ENCODE measurements around the gene TCOF1.

The TCOF1 gene

DNA sequence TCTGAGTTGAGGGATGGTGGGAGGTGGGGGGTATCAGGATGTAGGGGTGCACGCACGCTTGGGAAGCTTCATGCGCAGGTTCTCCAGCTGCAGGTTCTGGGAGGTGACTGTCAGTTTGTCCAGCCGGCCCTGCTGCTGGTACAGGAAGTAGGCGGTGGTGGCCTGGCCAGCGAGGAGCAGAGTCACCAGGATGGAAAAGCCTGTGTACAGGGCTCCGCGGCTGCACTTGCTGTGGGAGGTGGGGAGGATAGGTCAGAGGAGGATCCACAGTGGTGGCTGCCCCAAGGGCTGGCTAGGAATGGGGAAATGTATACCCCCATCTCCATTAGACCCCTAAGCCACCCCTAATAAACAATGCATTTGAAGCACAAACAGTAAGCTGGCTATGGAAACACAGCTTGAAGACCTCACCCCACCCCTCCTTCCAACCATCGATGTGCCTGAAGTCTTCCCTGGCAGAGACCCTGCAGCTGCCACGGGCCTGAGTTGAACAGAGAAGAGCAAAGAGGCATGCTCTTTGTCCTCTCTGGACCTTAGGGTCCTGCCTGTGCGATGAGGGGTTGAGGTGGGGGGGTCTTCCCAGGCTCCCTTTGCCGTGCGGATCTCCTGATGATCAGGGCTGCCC, 49.7 kb downstream of the TCOF1 start:
- TF ChIP-seq, protein P1, sequence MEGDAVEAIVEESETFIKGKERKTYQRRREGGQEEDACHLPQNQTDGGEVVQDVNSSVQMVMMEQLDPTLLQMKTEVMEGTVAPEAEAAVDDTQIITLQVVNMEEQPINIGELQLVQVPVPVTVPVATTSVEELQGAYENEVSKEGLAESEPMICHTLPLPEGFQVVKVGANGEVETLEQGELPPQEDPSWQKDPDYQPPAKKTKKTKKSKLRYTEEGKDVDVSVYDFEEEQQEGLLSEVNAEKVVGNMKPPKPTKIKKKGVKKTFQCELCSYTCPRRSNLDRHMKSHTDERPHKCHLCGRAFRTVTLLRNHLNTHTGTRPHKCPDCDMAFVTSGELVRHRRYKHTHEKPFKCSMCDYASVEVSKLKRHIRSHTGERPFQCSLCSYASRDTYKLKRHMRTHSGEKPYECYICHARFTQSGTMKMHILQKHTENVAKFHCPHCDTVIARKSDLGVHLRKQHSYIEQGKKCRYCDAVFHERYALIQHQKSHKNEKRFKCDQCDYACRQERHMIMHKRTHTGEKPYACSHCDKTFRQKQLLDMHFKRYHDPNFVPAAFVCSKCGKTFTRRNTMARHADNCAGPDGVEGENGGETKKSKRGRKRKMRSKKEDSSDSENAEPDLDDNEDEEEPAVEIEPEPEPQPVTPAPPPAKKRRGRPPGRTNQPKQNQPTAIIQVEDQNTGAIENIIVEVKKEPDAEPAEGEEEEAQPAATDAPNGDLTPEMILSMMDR (IDR thresholded peaks at IDR 0.05; ENCODE audit: low read length), result no peak
- no peak for TF ChIP-seq EZH2 (IDR thresholded peaks at IDR 0.05; ENCODE audit: borderline replicate concordance, low read length)
- H3K9me3 ChIP-seq (ENCODE audit: low read length), result no peaks in the 10 kb centered on the region
- no peaks in the 10 kb centered on the region for H4K20me1 ChIP-seq (ENCODE audit: insufficient read depth, low read length)
- H3K27me3 ChIP-seq (ENCODE audit: insufficient read depth, low read length), result no peaks in the 10 kb centered on the region
- H3K4me2 ChIP-seq (ENCODE audit: low read length), result peak overlapping the region; percentile 53; the same call in 1 of the 2 replicates
- peaks cover 54% of the 10 kb centered on the region for H3K4me1 ChIP-seq (ENCODE audit: insufficient read depth, low read length, severe bottlenecking)
- peaks cover 7% of the 10 kb centered on the region; the same call in 1 of the 2 replicates for H3K79me2 ChIP-seq (ENCODE audit: insufficient read depth, low read length)
- no peak overlapping the region for H3K9ac ChIP-seq (ENCODE audit: low read length)
- H3K4me3 ChIP-seq (ENCODE audit: low read depth, low read length, poor library complexity, severe bottlenecking), result peak overlapping the region; percentile 28
- H2AFZ ChIP-seq (ENCODE audit: low read length), result no peak overlapping the region
- H3K27ac ChIP-seq (ENCODE audit: low read depth, low read length, poor library complexity, severe bottlenecking), result peak overlapping the region; percentile 62
- H3F3A ChIP-seq (ENCODE audit: insufficient read depth, low read length), result peaks cover 12% of the 10 kb centered on the region
- H3K36me3 ChIP-seq (ENCODE audit: insufficient read depth, low read length), result peaks cover 65% of the 10 kb centered on the region
- no peaks in the 10 kb centered on the region for H3K9me2 ChIP-seq (ENCODE audit: low read depth, low read length)

DNA sequence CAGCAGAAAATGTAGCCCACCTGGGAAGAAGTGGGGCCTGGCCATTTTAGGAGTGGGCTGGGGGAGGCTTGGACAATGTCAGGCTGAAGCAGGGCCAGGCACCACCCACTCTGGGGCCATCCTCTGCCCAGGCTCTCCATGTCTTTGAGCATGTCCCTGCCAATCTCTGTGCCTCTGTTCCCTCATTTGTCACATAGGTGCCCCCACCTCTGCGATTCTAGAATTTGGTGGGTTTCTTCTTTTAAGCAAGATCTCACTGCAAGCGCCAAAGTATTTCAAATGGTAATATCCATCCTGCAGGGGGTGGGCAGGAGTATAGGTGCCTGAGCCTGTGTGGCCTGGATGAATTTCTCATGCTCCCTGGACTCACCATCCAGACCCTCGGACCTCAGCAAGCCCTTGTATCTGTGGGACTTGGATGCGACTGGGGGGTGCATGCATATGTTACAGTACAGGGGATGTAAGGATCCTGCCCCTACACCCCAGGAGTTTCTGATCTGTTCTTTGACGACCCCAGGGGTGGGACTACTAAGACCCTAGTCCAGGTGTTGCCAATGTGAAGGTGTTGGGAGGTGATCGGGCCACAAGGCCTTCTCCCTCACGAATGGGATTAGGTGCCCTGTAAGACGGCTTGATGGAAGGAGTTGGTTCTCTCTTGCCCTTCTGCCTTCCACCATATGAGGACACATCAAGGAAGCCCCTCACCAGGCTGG, 50.9 kb downstream of the TCOF1 start:
- Histone ChIP-seq H4K20me1 (ENCODE audit: insufficient read depth, low read length) (no peaks in the 10 kb centered on the region), H3K27ac (ENCODE audit: low read depth, low read length, poor library complexity, severe bottlenecking) (peak overlapping the region; percentile 62), H3K4me3 (ENCODE audit: low read depth, low read length, poor library complexity, severe bottlenecking) (peak overlapping the region; percentile 28), H3K9me2 (ENCODE audit: low read depth, low read length) (no peaks in the 10 kb centered on the region), H3K9ac (ENCODE audit: low read length) (peak overlapping the region; percentile 23; the same call in 1 of the 2 replicates), H3K36me3 (ENCODE audit: insufficient read depth, low read length) (peaks cover 54% of the 10 kb centered on the region), H3F3A (ENCODE audit: insufficient read depth, low read length) (peaks cover 17% of the 10 kb centered on the region), H3K4me2 (ENCODE audit: low read length) (peak overlapping the region; percentile 53), H3K79me2 (ENCODE audit: insufficient read depth, low read length) (peaks cover 7% of the 10 kb centered on the region; the same call in 1 of the 2 replicates), H2AFZ (ENCODE audit: low read length) (no peak overlapping the region), H3K9me3 (ENCODE audit: low read length) (no peaks in the 10 kb centered on the region), H3K27me3 (ENCODE audit: insufficient read depth, low read length) (no peaks in the 10 kb centered on the region), H3K4me1 (ENCODE audit: insufficient read depth, low read length, severe bottlenecking) (peaks cover 66% of the 10 kb centered on the region)
- no peak for TF ChIP-seq EZH2 (IDR thresholded peaks at IDR 0.05; ENCODE audit: borderline replicate concordance, low read length)
- TF ChIP-seq, protein P1 (IDR thresholded peaks at IDR 0.05; ENCODE audit: low read length), result no peak

DNA sequence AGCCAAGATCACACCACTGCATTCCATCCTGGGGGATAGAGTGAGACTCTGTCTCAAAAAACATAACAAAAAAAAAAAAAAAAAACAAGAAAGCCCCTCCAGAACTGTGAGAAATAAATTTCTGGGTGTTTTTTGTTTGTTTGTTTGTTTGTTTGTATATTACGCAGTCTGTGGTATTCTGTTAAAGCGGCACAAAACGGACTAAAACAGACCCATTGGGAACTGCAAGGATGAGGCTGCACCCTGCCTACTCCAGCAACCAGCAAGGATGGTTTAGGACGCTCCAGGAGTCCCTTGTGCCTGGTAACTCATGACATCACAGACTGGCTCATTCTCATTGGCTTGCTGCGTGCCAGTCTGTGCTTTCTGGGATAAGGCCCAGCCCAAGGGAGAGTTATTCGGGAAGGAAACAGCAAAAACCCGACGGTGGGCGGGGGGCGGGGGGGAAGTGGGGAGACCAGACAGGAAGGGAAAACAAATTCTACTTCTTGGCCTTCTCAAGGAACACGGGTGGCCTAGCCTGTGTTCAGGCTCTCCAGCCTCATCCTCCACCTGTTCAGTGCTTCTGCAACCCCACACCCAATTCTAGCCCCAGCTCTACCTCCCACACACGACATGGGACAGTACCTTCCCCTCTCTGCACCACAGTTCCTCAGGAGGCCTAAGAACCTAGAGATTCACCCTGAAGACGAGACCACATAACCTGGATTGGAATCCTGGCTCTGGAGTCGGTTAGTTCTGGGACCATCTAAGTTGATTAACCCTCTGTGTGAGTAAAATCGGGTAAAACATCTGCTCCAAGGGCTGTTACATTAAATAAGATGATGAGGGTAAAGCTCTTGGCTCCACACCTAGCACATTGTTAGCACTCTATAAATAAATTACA, 52.4 kb downstream of the TCOF1 start:
- H2AFZ ChIP-seq (ENCODE audit: low read length), result no peak overlapping the region
- H3K4me2 ChIP-seq (ENCODE audit: low read length), result peak overlapping the region; percentile 91
- no peaks in the 10 kb centered on the region for H3K27me3 ChIP-seq (ENCODE audit: insufficient read depth, low read length)
- no peaks in the 10 kb centered on the region for H3K9me2 ChIP-seq (ENCODE audit: low read depth, low read length)
- H3K79me2 ChIP-seq (ENCODE audit: insufficient read depth, low read length), result peaks cover 7% of the 10 kb centered on the region; the same call in 1 of the 2 replicates
- no peaks in the 10 kb centered on the region for H4K20me1 ChIP-seq (ENCODE audit: insufficient read depth, low read length)
- peaks cover 73% of the 10 kb centered on the region for H3K4me1 ChIP-seq (ENCODE audit: insufficient read depth, low read length, severe bottlenecking)
- peaks cover 17% of the 10 kb centered on the region for H3F3A ChIP-seq (ENCODE audit: insufficient read depth, low read length)
- peaks cover 41% of the 10 kb centered on the region for H3K36me3 ChIP-seq (ENCODE audit: insufficient read depth, low read length)
- no peaks in the 10 kb centered on the region for H3K9me3 ChIP-seq (ENCODE audit: low read length)
- peak overlapping the region; percentile 98 for H3K27ac ChIP-seq (ENCODE audit: low read depth, low read length, poor library complexity, severe bottlenecking)
- H3K9ac ChIP-seq (ENCODE audit: low read length), result peak overlapping the region; percentile 62
- H3K4me3 ChIP-seq (ENCODE audit: low read depth, low read length, poor library complexity, severe bottlenecking), result peak overlapping the region; percentile 75
- no peak for TF ChIP-seq EZH2 (IDR thresholded peaks at IDR 0.05; ENCODE audit: borderline replicate concordance, low read length)
- TF ChIP-seq, protein P1 (IDR thresholded peaks at IDR 0.05; ENCODE audit: low read length), result no peak

Measured in OCI-LY1 (cell line).